Gastrocnemius medialis (tissue), 4 donors: ENCODE data around the gene FRMD4B.

Experiments used
- CTCF ChIP-seq, 5 experiments: fragments of 450-650 bp in 3 of 5; fragments of 200-600 bp in 2 of 5; sonication (generic) in 2 of 5; IDR thresholded peaks in 4 of 5; conservative IDR thresholded peaks in 1 of 5; 1 replicate in 4 of 5; 2 replicates in 1 of 5; pipeline ENCODE4 v1.5.1; 2016 to 2019; ENCODE audit warnings: antibody characterized with exemption in 5 of 5, mild to moderate bottlenecking in 3 of 5, moderate library complexity in 3 of 5
- POLR2A ChIP-seq, 2 donors: fragments of 450-650 bp; IDR thresholded peaks; one replicate each; pipeline ENCODE4 v1.6.1; 2017; ENCODE audit warnings: antibody characterized with exemption in 2 of 2, mild to moderate bottlenecking in 2 of 2, moderate library complexity in 2 of 2

- no peak for TF ChIP-seq POLR2A (IDR thresholded peaks at IDR 0.05)
- no peak for TF ChIP-seq CTCF (IDR thresholded peaks at IDR 0.05 in 4 of 5, conservative IDR thresholded peaks at IDR 0.05 in 1 of 5)
These were observed 23.9 kb upstream of the FRMD4B start for GRCh38 chr3:69409831-69410230.
